Stimulated activated CD8-positive, alpha-beta memory T cell treated with anti-CD3 and anti-CD28 coated beads, Interleukin-4, amount 100 ng/mL, for 24 hours (primary cell): ENCODE measurements around the gene RPL19.

ENCODE experiments used
- DNase-seq: peaks from one replicate; pipeline ENCODE4 v3.0.0-alpha.2; 2020; ENCODE audit warnings: low read depth

The RPL19 gene

DNA sequence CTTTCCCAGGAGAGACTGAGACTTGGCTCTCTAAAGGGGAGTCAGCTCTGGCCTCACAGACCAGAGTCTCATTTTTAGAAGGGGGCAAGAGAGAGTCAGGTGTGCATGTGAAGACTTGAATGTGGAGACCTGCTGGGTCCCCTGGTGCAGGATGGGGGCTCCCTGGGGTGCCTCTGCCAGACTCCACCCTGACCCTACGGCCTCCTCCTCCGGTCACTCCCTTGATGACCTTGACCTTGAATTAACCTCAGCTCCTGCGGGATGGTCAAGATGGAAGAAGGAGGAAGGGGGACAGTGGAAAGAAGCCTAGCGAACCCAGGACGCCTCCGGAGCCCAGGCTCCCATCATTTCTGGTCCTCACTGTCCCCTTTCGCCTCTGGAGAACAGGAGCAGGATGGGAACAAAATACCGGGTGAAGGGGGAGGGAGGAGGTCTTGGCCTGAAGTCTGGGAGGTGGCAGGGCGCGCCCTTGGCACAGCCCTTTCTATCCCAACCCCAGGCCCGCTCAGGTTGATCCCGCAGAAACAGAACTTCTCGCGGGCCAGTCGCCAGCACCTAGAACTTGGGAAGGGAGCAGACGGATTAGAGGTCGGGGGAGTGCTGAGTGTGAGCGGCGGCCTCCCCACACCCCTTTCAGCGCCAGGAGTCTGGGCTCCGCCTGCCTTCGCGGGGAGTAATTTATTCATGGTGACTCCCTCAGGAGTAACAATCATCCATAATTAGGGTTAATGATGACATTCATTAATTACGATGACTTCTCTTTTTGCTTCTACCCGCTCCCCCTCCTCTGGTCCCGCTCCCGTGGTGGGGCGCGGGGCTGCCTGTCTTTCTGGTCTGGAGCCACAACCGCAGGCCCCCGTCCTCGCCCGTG lies 24.1 kb downstream of the RPL19 start:
- DNase-seq: no peak

DNA sequence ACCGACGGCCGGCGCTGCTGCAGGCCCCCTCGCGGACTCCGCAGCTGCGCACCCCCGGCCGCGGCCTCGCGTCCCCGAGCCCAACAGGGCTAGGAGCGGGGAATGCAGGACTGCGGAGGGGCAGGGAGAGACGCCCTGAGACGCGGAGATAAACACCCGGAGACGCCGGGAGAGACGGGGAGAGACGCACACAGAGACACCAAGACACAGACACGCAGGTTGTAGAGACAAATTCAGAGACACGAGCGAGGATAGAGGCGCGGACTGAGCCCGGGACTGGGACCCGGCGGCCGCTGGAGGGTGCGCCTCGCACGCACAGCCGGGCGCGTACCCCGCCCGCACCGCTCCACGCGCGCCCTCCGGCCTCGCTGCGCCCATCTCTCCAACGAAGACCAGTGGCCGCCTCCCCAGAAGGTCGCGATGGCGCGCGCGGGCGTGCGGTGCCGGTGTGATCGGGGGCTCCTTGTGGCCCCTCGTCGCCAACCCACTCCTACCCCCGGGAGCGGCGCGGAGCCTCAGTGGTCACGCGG lies 24.8 kb downstream of the RPL19 start:
- no peak for DNase-seq

GRCh38 chr17:39225308-39225958 lies 25.4 kb downstream of the RPL19 start, which contains the start of gene STAC2:
Gene STAC2 (minus strand): TSS chr17:39225945. CDS start chr17:39225502, 443 bp downstream.
- DNase-seq: no peak

- peak; percentile 63 for DNase-seq
These were observed 26.0 kb downstream of the RPL19 start for GRCh38 chr17:39225959-39226683.

DNA sequence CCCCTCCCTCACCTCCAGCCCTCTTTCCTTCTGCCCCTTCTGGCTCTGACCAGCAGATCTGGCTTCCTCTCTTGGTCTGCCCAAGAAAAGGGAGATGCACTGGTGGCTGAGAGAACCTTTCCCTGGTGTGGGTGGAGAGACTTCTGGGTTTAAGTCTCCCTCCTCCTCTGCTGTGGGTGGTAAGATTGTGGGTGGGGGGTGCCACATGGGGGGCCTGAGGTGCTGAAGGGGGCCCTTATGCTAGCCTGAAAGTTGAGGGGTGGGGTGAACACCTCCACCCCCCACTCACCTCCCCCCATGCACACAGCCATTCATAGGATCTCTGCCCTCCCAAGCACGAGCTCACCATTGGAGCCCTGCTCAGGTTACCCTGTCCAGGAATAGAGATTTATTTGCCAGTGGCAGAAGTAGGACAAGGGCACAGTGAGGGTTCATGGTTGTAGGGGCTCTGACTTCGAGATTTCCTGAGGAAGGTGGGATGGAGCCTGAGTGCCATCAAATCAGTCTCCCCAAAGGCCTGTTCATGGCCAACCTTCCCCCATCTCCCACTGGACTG lies 27.4 kb downstream of the RPL19 start:
- no peak for DNase-seq

- no peak for DNase-seq
These were observed 29.3 kb downstream of the RPL19 start for GRCh38 chr17:39229274-39229913.

DNA sequence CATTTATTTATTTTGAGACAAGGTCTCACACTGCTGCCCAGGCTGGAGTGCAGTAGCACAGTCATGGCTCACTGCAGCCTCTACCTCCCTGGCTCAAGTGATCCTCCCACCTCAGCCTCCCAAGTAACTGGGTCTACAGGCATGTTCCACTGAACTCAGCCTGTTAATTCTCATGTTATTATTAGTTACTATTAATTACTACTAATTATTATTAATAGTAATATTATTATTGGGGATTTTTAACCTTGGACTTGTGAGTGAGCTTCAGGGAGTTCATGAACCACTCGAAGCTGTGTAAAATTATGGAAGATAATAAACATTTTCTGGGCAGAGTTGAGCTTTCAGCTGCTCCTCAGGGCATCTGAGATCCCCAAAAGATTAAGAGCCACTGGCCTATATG lies 30.3 kb downstream of the RPL19 start:
- no peak for DNase-seq

DNA sequence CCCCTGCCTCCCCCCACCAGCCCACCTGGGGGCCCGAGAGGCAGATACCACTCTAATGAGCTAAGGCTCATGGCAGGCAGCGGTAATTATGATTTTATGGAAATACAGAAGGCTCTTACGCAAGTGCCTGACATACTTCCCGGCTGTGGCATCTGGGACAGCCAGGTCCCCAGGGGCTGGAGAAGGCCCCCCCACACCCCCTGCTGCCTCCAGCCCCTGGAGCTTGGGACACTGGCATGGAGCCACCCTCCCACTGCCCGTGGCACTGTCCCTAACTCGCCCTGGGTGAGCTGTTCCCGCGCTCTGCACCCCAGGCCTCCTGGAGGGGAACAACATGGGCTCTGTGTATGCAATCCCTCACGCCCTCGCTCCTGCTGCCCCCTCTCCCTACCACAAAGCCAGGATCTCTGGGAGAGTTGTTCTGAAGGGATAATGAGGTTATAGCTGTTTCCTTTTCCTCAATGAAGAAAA lies 31.0 kb downstream of the RPL19 start:
- DNase-seq: no peak

DNA sequence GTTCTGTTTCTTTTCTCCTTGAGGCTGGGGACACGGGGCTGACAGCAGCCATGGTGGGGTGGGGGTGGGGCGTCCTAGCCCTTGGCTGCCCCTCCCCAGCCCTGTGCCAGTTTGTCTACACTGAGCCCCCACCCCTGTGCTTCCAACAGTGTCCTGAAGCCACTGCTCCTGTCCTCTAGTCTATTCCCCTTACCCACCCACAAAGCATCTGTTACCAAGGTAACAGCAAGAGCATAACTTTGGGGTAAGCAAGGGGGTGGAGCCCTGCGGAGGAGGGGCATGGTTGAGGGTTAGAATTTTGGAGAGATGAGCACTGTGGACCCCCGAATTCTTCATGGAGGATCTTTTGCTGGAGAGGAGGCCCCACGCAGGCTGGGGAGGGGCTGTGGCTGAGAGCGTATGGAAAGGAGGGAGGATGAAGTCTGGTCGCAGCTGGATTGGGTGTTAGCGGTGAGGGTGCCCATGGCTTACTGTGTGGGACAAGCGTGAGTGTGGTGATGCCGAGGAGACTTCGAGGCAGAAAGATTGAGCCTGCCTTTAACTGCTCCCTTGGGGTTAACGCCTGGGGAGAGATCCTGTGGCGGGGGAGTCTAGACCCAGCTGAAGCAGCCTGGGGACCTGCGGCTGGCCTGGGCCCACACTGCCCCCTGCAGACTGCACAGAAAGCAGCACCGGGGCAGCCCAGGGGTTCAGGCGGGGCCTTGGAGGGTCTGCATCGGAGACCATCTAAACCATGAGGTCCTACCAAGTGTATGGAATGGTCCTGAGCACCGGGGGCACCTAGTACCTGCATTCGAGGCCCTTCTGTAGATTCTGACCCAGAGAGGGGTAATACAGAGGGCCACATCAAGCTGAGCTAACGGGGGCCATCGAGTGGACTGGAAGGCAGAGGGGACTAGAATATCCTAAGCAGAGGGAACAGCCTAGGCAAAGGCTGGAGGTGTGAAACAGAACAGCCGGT lies 31.8 kb downstream of the RPL19 start:
- DNase-seq: peak; percentile 42

GRCh38 chr17:39235555-39236449 lies 35.7 kb downstream of the RPL19 start:
- DNase-seq: no peak

DNA sequence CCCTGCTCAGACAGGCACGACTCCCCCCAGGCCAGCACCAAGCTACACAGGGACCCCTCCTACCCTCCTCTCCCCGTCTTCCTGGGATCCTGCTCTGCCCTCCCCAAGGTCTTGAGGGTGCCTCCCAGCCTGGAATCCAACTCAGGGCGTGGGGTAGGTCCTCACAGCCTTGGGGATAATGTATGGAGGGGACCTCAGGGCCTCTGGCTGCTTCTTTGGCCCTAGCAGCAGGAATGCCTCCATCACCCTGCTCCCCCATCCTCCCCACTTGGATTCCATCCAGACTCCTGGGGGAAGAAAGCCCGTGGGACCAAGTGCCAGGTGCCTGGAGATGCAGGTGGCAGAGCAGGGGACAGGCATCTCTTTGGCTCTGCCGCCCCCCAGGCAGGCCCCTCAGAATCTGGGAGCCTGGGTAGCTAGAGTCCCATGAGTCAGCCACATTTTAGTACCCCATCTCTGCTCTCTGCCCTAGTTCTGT lies 36.4 kb downstream of the RPL19 start:
- DNase-seq: no peak

DNA sequence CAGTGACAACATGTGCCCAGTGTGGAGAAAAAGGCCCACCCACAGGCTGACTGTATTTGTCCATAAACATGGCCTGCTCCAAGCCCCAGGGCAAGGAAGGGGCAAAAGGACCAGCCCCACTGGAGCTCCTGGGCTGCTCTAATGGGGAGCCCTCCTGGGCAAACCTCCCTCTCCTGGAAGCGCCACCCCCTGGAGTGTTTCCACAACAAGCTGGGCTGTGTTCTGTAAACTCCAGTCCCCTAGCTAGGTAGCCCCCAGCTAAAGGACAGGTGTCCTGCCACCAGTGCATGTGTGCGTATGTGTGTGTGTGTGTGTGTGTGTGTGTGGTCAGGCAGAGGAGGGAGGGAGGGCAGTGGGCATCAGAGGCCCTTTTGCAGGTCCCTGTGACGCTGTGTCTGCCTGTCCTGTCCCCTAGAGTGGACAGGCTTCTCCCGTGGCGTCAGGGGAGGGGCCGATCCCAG lies 36.9 kb downstream of the RPL19 start:
- no peak for DNase-seq

DNA sequence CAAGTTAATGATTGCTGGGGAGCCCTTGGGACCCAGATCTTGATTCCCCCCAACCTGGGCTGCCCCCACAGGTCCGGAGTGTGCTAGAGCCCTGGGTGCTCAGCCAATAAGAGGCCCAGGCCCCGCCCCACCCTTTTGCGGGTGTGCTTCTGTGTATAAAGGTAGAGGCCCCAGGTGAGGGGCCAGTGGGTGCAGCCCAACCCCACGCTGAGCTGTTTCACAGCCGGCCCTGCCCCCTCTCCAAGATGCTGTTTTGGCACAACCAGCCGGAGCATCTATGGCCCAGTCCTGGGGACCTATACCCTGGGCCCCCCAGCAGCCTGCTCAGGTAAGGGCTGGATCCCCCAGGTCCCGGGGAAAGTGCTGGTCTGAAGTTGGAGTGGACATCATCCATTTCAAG lies 37.5 kb downstream of the RPL19 start:
- DNase-seq: no peak

GRCh38 chr17:39238311-39238972 lies 38.4 kb downstream of the RPL19 start:
- DNase-seq: peak; percentile 49

GRCh38 chr17:39239640-39240314 lies 39.7 kb downstream of the RPL19 start:
- peak; percentile 41 for DNase-seq

GRCh38 chr17:39240631-39241030 lies 40.5 kb downstream of the RPL19 start:
- DNase-seq: no peak

- DNase-seq: no peak
These were observed 43.1 kb downstream of the RPL19 start for GRCh38 chr17:39243155-39243554.
